Medulla oblongata (tissue), 1 donor: Measurements from ENCODE around the gene NFKB2.

Source experiments
- DNase-seq: peaks from one replicate; pipeline ENCODE4 v3.0.0-alpha.2; 2015; ENCODE audit errors: extremely low spot score

NFKB2 gene

GRCh38 chr10:102408728-102409603 is 13.5 kb downstream of the NFKB2 start:
- DNase-seq: no peak

- DNase-seq: no peak
Measured at GRCh38 chr10:102409604-102410428, 14.3 kb downstream of the NFKB2 start.

- no peak for DNase-seq
Measured at GRCh38 chr10:102410429-102411073, 15.0 kb downstream of the NFKB2 start.

- DNase-seq: no peak
Measured at GRCh38 chr10:102411341-102412255, 16.1 kb downstream of the NFKB2 start.

- DNase-seq: no peak
Measured at GRCh38 chr10:102412293-102412692, 16.8 kb downstream of the NFKB2 start.

GRCh38 chr10:102413053-102413705 is 17.7 kb downstream of the NFKB2 start:
- no peak for DNase-seq

GRCh38 chr10:102413806-102414561 is 18.5 kb downstream of the NFKB2 start:
- no peak for DNase-seq

GRCh38 chr10:102414749-102415148 is 19.2 kb downstream of the NFKB2 start:
- no peak for DNase-seq

GRCh38 chr10:102416283-102416682 is 20.8 kb downstream of the NFKB2 start:
- DNase-seq: no peak

DNA sequence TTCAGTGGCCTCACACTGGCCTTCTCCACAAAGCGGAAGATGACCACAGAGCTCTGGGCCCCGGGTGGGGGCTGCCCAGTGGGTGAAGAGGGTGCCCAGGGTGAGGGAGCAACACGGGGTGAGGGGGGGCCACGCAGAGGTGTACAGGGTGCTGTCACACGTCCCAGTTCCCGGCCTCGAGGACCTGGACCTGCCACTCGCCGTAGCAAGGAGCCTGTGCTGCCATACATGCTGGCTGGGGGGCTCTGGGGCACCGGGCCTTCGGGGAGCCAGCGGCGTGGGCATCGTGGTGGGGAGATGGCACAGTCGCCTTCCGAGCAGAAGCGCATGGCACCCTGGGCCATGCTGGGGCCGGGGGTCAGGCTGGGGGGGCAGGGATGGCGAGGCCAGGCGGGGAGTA is 21.2 kb downstream of the NFKB2 start:
- no peak for DNase-seq

DNA sequence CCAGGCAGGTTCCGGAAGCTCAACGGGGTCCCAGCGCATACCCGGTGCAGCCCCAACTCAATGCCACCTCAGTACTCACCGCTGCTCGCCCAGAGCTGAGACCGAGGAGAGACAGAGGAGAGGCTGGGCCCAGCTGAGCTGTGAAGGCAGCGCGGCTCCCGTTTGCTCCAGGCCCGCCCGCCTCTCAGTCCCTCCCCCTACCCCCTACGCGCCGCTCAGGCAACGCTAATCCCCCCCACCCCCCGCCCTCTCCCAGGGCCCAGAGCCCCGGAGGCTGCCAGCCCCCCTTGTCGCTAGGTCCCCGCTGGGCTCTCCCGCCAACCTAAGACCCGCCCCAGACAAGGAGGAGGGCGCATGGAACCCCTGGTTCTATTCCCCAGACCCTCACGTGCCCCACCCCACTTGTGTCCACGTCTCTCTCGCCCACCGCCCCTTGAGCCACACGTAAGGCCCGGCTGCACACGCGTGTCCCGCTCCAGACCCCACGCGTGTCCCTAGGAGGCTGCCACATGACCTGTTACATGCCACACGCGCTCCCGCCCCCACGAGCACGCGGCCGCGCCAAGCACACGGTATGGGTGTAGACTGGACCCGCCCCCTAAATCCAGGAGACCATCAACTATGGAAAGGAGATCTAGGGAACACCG is 23.2 kb downstream of the NFKB2 start, which contains the start of gene PSD:
PSD (minus strand) TSS at position 164 of the 647 bp plus-strand sequence. CDS start 1,747 bp downstream, outside the sequence.
- DNase-seq: no peak

- peak; percentile 78 for DNase-seq
Measured at GRCh38 chr10:102419269-102420180, 24.0 kb downstream of the NFKB2 start.

DNA sequence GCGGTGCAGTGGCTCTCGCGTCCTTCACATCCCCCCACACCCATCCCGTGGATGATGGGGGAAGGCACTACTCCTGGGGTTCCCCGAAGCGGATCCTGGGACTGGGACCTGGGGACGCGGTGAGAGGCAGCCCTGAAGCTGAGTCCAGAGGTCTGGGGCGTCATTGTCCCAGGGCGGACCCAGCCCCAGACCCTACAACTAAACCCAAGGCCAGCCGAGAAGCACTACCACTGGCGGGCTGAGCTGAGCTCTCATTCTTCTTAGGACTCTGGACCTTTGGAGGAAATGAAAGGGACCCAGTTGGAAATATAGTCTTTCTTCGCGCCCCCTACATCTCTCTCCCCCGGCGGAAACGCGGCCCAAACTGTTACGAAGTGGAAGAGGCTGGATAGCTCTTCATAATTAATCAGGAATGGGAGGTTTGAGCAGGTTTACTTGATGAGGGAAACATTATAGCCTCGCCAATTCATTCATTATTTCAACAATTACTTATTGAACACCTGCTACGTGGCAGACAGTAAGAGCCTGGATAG is 24.7 kb downstream of the NFKB2 start:
- no peak for DNase-seq

DNA sequence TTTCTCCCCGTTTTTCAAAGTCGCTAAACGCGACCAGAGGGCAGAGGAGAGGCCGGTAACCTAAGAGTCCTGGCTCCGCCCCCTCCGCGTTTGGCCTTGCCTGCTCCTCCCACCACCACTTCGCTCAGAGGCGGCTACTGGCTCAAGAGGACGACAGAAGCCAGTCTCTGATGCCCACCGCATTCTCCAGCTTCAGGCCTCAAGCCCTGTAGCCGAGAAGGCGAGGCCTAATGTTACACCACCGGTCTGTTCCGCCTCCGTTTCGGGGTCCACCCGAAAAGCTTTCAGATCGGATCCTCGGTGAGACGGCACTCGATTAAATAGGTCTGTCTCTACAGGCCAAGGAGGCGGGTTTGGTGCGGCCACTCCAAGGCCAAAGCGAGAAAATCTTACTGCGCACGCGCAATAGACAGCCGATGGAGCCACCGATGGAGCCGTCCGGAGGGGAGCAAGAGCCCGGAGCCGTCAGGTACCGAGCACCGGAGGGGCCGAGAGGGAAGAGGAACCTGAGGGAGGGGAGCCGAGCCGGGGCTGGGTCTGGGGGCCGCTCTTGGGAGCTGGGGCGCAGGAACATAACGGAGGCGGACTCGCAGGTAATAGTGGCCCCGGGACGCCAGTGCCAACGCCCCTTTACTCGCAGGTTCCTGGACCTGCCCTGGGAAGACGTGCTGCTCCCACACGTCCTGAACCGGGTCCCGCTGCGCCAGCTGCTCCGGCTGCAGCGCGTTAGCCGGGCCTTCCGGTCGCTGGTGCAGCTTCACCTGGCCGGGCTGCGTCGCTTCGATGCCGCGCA is 25.4 kb downstream of the NFKB2 start, which contains the start of gene FBXL15:
FBXL15 (plus strand) TSS at position 123 of the 793 bp plus-strand sequence; CDS start at position 417, 294 bp downstream.
- DNase-seq: peak; percentile 98

DNA sequence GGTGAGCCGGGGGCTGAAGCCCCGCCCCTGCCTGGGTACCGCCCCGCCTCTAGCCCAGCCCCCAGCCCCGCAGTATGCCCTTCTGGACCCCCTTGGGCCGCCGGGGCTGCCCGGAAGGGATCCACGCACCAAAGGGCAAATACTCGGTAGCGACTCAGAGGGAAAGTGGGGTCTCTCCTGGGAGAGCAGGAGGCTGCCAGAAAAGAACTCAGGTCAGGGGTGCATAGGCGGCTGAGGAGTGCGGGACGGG is 25.9 kb downstream of the NFKB2 start:
- no peak for DNase-seq

- no peak for DNase-seq
Measured at GRCh38 chr10:102421757-102422512, 26.4 kb downstream of the NFKB2 start.
